Tibial nerve (tissue), 4 donors: ENCODE data around the gene PTGDS.

Experiments
- CTCF ChIP-seq, 5 experiments: fragments of 200-600 bp in 3 of 5; fragments of 450-650 bp in 2 of 5; sonication (generic) in 3 of 5; IDR thresholded peaks; one replicate each; pipeline ENCODE4 v1.5.1; 2016 to 2019; ENCODE audit warnings: antibody characterized with exemption in 5 of 5, mild to moderate bottlenecking in 3 of 5, moderate library complexity in 2 of 5
- EP300 ChIP-seq, 2 donors: sonication (generic); formaldehyde crosslinking; IDR thresholded peaks; one replicate each; pipeline ENCODE4 v1.6.1; 2017; ENCODE audit warnings: antibody characterized with exemption in 2 of 2, mild to moderate bottlenecking in 1 of 2
- POLR2A ChIP-seq, 2 donors: fragments of 450-650 bp; IDR thresholded peaks; one replicate each; pipeline ENCODE4 v1.6.1; 2017; ENCODE audit warnings: antibody characterized with exemption in 2 of 2, mild to moderate bottlenecking in 2 of 2, moderate library complexity in 2 of 2

GRCh38 chr9:136969774-136970173, 7.5 kb upstream of the PTGDS start:
- TF ChIP-seq CTCF (IDR thresholded peaks at IDR 0.05) (no peak), POLR2A (IDR thresholded peaks at IDR 0.05) (no peak), EP300 (IDR thresholded peaks at IDR 0.05) (no peak)
